ENCODE measurements around the gene KCTD10.

DNA sequence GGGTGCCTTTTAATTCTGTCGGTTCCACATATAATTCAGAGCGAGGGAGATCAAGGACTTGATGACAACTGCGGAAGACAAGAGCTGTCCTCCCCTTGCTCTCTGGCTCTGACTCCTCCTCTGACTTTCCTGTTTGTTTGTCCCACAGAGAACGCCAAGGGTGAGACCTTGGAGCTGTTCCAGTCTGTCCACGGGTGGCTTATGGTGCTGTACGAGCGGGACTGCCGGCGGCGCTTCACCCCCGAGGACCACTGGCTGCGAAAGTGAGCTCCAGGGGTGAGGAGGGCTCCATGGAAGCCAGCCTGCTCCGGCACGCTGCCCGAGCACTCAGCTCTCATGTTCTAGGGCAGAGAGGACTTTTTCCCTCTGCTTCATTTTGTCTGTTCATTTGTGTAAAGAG, 33.1 kb upstream of the KCTD10 start:
- no peak for TF ChIP-seq POLR2A (IDR thresholded peaks at IDR 0.05)
- TF ChIP-seq, protein P1, sequence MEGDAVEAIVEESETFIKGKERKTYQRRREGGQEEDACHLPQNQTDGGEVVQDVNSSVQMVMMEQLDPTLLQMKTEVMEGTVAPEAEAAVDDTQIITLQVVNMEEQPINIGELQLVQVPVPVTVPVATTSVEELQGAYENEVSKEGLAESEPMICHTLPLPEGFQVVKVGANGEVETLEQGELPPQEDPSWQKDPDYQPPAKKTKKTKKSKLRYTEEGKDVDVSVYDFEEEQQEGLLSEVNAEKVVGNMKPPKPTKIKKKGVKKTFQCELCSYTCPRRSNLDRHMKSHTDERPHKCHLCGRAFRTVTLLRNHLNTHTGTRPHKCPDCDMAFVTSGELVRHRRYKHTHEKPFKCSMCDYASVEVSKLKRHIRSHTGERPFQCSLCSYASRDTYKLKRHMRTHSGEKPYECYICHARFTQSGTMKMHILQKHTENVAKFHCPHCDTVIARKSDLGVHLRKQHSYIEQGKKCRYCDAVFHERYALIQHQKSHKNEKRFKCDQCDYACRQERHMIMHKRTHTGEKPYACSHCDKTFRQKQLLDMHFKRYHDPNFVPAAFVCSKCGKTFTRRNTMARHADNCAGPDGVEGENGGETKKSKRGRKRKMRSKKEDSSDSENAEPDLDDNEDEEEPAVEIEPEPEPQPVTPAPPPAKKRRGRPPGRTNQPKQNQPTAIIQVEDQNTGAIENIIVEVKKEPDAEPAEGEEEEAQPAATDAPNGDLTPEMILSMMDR (IDR thresholded peaks at IDR 0.05): no peak
